Measurements from ENCODE around the gene ALKBH2.
A peak's percentile ranks its signal among the peaks of the same experiment; 100 is the strongest.
"Not testable (repeated sequence)": the region's sequence is repeated elsewhere in the genome, so short reads cannot be mapped to it uniquely, and the experiment has no call there.

The ALKBH2 gene

DNA sequence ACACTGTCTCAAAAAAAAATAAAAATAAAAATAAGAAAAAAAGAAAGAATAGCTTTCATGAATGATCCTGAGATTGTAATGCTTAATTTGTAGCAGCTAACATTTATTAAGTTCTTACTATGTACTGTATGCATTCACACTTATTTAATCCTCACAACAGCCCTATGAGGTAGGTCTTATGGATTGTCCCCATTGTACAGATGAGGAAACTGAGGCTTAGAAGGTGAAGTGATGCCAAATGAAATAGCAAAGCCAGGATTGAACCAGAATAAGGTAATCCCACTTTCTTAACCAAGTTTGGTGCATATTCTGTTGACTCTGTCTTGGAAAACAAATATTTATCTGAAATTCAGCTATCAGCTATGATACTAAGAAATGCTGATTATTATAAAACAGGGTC lies 38.8 kb downstream of the ALKBH2 start:
- Histone ChIP-seq H3K27me3 (no peaks in the 10 kb centered on the region), H3K4me3 (ENCODE audit: low read depth in 1 of 2, low read length in 1 of 2) (no peak overlapping the region), H3K4me1 (ENCODE audit: control insufficient read depth in 1 of 2, insufficient read depth in 1 of 2, low read depth in 1 of 2, low read length in 1 of 2) (peaks cover 17 to 19% of the 10 kb centered on the region in 2 experiments), H3K36me3 (peaks cover 11% of the 10 kb centered on the region), H3K27ac (no peak overlapping the region), H3K9me3 (no peaks in the 10 kb centered on the region)
- TF ChIP-seq, protein P1, sequence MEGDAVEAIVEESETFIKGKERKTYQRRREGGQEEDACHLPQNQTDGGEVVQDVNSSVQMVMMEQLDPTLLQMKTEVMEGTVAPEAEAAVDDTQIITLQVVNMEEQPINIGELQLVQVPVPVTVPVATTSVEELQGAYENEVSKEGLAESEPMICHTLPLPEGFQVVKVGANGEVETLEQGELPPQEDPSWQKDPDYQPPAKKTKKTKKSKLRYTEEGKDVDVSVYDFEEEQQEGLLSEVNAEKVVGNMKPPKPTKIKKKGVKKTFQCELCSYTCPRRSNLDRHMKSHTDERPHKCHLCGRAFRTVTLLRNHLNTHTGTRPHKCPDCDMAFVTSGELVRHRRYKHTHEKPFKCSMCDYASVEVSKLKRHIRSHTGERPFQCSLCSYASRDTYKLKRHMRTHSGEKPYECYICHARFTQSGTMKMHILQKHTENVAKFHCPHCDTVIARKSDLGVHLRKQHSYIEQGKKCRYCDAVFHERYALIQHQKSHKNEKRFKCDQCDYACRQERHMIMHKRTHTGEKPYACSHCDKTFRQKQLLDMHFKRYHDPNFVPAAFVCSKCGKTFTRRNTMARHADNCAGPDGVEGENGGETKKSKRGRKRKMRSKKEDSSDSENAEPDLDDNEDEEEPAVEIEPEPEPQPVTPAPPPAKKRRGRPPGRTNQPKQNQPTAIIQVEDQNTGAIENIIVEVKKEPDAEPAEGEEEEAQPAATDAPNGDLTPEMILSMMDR (IDR thresholded peaks at IDR 0.05) = no peak

DNA sequence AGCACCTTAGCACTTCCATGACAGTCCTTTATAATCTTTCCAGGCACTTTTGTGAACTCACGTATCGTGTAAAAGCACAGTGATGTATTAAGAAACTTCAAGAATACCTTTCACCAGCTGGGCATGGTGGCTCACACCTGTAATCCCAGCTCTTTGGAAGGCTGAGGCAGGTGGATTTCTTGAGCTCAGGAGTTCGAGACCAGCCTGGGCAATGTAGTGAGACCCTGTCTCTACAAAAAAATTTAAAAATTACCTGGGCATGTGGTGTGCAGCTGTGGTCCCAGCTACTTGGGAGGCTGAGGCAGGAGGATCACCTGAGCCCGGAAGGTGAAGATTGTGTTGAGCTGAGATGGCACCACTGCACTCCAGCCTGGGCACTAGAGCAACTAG lies 39.2 kb downstream of the ALKBH2 start:
- Histone ChIP-seq H3K4me1 (ENCODE audit: control insufficient read depth in 1 of 2, insufficient read depth in 1 of 2, low read depth in 1 of 2, low read length in 1 of 2) (peaks cover 17 to 19% of the 10 kb centered on the region in 2 experiments), H3K27ac (peak overlapping the region; percentile 77), H3K4me3 (ENCODE audit: low read depth in 1 of 2, low read length in 1 of 2) (peak overlapping the region in 1 of 2 experiments; percentile 78)
- not testable (repeated sequence) for H3K27me3 ChIP-seq, H3K36me3 ChIP-seq, H3K9me3 ChIP-seq

DNA sequence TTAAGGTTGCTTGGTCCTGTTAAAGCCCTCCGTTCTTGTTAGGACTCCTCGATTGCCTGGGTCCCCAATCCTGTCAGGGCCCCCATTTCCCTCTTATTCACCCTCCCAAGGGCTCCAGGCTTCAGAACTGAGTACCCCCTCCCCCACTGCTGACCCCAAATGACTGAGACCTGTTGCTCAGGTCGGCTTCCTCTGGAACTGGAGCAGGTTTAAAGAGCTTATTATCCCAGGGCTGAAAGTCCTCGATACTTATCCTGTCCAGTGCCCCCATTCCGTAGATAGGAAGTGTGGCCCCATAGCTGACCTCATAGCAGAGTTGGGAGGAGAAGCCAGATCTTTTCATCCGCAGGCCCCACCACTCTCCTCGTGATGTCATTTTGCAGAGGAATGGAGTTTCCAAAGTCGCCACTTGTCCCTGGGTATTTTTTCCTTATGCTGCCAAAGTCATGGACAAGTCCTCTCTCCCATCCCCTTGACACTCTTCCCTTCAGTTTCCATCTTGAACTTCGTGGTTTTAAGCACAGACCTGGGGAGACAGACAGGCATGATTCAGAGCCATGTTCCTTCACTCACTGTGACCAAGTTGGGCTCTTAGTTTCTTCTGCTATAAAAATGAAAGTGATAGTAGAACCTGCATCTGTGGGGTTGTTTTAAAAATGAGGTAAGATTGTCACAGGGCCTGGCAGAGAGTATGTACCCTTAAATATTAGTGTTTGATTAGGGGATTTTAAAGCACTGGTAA lies 39.7 kb downstream of the ALKBH2 start:
- Histone ChIP-seq H3K36me3 (peaks cover 9% of the 10 kb centered on the region), H3K27ac (peak overlapping the region; percentile 77), H3K9me3 (no peaks in the 10 kb centered on the region), H3K4me3 (ENCODE audit: low read depth in 1 of 2, low read length in 1 of 2) (peak overlapping the region; percentile 78 to 80), H3K27me3 (no peaks in the 10 kb centered on the region), H3K4me1 (ENCODE audit: control insufficient read depth in 1 of 2, insufficient read depth in 1 of 2, low read depth in 1 of 2, low read length in 1 of 2) (peaks cover 17 to 19% of the 10 kb centered on the region in 2 experiments)
- TF ChIP-seq, protein P1 (IDR thresholded peaks at IDR 0.05) = no peak

DNA sequence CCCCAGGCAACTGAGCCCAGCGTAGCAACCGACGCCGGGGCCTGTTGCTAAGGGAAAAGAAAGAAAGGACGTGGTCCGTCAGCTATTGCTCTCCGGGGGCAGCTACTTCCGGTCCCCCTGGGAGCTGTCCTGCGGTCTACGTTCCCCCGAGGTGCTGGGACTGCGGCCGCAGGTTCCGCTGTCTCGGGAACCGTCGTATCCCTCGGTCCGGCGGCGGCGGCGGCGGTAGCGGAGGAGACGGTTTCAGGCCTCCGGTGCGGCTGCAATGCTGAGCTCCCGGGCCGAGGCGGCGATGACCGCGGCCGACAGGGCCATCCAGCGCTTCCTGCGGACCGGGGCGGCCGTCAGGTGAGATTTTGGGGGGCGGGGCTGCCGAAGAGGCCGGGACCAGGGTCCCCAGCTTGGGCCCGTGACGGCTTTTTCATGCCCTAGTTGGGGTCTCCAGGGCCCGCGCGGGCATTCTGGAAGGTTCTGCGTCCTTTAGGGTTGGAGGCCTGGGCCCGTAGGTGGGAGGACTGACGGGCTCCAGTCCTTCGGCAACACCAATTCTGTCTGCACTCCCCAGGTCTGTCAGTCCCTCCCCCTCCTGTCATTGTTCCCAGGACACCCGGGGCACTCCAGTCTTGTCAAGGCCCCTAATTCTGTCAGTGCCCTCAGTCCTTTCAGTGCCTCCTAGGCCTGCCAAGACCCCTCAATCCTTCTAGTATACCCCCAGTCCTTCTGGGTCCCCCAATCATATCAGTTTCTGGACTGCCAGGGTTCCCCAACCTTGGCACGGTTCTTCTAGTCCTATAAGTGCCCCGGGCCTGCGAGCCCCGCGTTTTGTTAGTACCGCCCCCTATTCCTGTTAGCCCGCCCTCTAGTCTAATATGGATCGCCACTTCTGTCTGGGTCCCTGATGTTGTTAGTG lies 40.6 kb downstream of the ALKBH2 start, which contains the start of gene USP30:
USP30 (plus strand) TSS at position 163 of the 910 bp plus-strand sequence; CDS start at position 266, 103 bp downstream.
- peak within 1 kb of the TSS; percentile 78 to 80 for H3K4me3 ChIP-seq (ENCODE audit: low read depth in 1 of 2, low read length in 1 of 2)
- peaks cover 17 to 19% of the 10 kb centered on the region in 2 experiments for H3K4me1 ChIP-seq (ENCODE audit: control insufficient read depth in 1 of 2, insufficient read depth in 1 of 2, low read depth in 1 of 2, low read length in 1 of 2)
- TF ChIP-seq, protein P1 (IDR thresholded peaks at IDR 0.05) = no peak
- H3K27me3 ChIP-seq = no peaks in the 10 kb centered on the region
- peaks cover 2% of the 10 kb centered on the region for H3K36me3 ChIP-seq
- no peaks in the 10 kb centered on the region for H3K9me3 ChIP-seq
- peak within 1 kb of the TSS; percentile 77 for H3K27ac ChIP-seq

DNA sequence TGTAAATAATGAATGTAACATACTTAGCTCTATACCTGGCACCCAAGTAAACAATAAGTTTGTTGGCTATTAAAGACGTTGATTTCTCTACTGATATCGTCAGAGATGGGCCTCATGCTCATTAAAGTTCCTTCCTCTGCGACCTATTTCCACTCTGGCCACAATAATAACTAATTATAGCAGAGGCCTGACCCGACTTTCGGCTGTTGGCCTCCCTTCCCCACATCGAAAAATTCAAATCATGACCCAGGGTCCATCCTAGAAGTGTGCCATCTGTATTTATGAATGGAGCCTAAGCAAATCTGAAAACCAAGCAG lies 41.2 kb downstream of the ALKBH2 start:
- Histone ChIP-seq H3K36me3 (no peaks in the 10 kb centered on the region), H3K27ac (peak overlapping the region; percentile 77), H3K4me1 (ENCODE audit: control insufficient read depth in 1 of 2, insufficient read depth in 1 of 2, low read depth in 1 of 2, low read length in 1 of 2) (peaks cover 17 to 19% of the 10 kb centered on the region in 2 experiments), H3K27me3 (no peaks in the 10 kb centered on the region), H3K4me3 (ENCODE audit: low read depth in 1 of 2, low read length in 1 of 2) (peak overlapping the region; percentile 78 to 80), H3K9me3 (no peaks in the 10 kb centered on the region)
- TF ChIP-seq, protein P1 (IDR thresholded peaks at IDR 0.05) = no peak

DNA sequence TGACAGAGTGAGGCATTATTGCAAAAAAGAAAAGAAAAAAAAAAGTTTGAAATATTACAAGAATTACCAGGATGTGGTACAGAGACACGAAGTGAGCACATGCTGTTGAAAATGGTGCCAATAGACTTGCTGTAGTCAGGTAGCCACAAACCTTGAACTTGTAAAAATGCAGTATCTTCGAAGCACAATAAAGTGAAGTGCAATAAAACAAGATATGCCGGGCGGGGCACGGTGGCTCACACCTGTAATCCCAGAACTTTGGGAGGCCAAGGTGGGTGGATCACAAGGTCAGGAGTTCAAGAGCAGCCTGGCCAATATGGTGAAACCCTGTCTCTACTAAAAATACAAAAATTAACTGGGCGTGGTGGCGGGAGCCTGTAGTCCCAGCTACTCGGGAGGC lies 43.5 kb downstream of the ALKBH2 start:
- peaks cover 17 to 19% of the 10 kb centered on the region in 2 experiments for H3K4me1 ChIP-seq (ENCODE audit: control insufficient read depth in 1 of 2, insufficient read depth in 1 of 2, low read depth in 1 of 2, low read length in 1 of 2)
- not testable (repeated sequence) for H3K27ac ChIP-seq; H3K36me3 ChIP-seq; H3K4me3 ChIP-seq (ENCODE audit: low read depth in 1 of 2, low read length in 1 of 2); H3K9me3 ChIP-seq; H3K27me3 ChIP-seq

DNA sequence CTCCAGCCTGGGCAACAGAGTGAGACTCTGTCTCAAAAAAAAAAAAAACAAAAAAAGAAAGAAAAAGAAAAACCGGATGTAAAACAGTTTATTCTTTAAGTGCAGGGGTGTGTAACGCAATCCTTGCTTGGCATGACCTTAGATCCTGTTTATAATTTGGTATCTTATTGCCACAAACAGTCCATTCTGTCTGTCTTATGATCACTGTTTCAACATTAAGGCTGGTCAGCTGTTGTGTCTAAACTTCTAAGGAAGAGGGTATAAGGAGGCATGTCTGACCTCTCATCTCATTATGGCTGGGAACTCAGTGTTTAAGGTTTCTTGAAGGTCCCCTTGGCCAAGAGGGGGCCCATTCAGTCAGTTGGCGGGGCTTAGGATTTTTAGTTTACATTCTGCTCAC lies 44.6 kb downstream of the ALKBH2 start:
- not testable (repeated sequence) for H3K27me3 ChIP-seq; H3K4me3 ChIP-seq (ENCODE audit: low read depth in 1 of 2, low read length in 1 of 2); H3K36me3 ChIP-seq; H3K27ac ChIP-seq; H3K9me3 ChIP-seq
- H3K4me1 ChIP-seq (ENCODE audit: control insufficient read depth in 1 of 2, insufficient read depth in 1 of 2, low read depth in 1 of 2, low read length in 1 of 2) = peaks cover 14% of the 10 kb centered on the region in 2 experiments

All from neutrophil (primary cell).